ENCODE results near the gene SPRED3. TPM values are rescaled to one million over a fixed set of nuclear protein-coding genes. Genes with fewer than 3 reads are reported as not detected.

The SPRED3 gene
- total and polyA plus RNA-seq, 2 donors (not counting 1 experiment from before 2014, with no cell fraction given), result 1.1 to 1.7 TPM

- H3K4me2 ChIP-seq (replicated peaks; ENCODE audit: low read depth, low read length, poor library complexity, severe bottlenecking), result peak overlapping the region; percentile 97
- DNase-seq (no peak), ATAC-seq (ENCODE audit: low read depth) (peak; percentile 11)
- Mint-ChIP-seq H3K4me3 (peak overlapping the region; percentile 97), H3K9me3 (ENCODE audit: insufficient read depth) (no peaks in the 10 kb centered on the region), H3K27me3 (peaks cover 27% of the 10 kb centered on the region), H3K4me1 (peaks cover 31% of the 10 kb centered on the region), H3K27ac (peak overlapping the region; percentile 63)
- H3K79me2 ChIP-seq (ENCODE audit: control insufficient read depth, insufficient read depth, low read length), result no peaks in the 10 kb centered on the region
- ChIA-PET CTCF (interaction anchor here (0.7 to 2.3 kb wide), 3 partner anchors 16 to 51 kb away, joined by 3 to 20 read pairs (median 4); partner anchors contain the start of genes CATSPERG and FAM98C), POLR2A (interaction anchor here (0.8 to 2.5 kb wide), 4 partner anchors 11 to 16 kb away, joined by 3 to 11 read pairs (median 8); partner anchors contain the start of genes FAM98C and PSMD8)
- peaks cover 54% of the 10 kb centered on the region for H4K20me1 ChIP-seq (ENCODE audit: control insufficient read depth, insufficient read depth, low read length, poor library complexity, severe bottlenecking)
- TF ChIP-seq EZH2 (IDR thresholded peaks at IDR 0.05; ENCODE audit: borderline replicate concordance, insufficient read depth, low read depth, low read length, poor library complexity, severe bottlenecking), result no peak
- TF ChIP-seq, protein P1, sequence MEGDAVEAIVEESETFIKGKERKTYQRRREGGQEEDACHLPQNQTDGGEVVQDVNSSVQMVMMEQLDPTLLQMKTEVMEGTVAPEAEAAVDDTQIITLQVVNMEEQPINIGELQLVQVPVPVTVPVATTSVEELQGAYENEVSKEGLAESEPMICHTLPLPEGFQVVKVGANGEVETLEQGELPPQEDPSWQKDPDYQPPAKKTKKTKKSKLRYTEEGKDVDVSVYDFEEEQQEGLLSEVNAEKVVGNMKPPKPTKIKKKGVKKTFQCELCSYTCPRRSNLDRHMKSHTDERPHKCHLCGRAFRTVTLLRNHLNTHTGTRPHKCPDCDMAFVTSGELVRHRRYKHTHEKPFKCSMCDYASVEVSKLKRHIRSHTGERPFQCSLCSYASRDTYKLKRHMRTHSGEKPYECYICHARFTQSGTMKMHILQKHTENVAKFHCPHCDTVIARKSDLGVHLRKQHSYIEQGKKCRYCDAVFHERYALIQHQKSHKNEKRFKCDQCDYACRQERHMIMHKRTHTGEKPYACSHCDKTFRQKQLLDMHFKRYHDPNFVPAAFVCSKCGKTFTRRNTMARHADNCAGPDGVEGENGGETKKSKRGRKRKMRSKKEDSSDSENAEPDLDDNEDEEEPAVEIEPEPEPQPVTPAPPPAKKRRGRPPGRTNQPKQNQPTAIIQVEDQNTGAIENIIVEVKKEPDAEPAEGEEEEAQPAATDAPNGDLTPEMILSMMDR (IDR thresholded peaks at IDR 0.05), result no peak
- peak overlapping the region in 4 of 5 experiments; percentile 40 to 77 (median 48) for H3K4me3 ChIP-seq (ENCODE audit: control extremely low read depth in 1 of 5, extremely low read depth in 1 of 5, insufficient read depth in 1 of 5, low read depth in 2 of 5, low read length in 4 of 5)
- H3K27ac ChIP-seq (ENCODE audit: low read length in 2 of 2), result no peak overlapping the region
- WGBS (ENCODE audit: insufficient coverage), result 3% methylated on average over 36 of the region's 36 CpGs
- peaks cover 36% of the 10 kb centered on the region in 2 donors for H3K4me1 ChIP-seq (ENCODE audit: control insufficient read depth in 2 of 2, insufficient read depth in 2 of 2, low read length in 2 of 2)
- peaks cover 0 to 30% (median 0%) of the 10 kb centered on the region in 3 donors for H3K9me3 ChIP-seq (ENCODE audit: control extremely low read depth in 1 of 3, control insufficient read depth in 2 of 3, insufficient read depth in 1 of 3, low read length in 2 of 3)
- H3K9ac ChIP-seq (ENCODE audit: low read length), result peak overlapping the region; percentile 69
- peak overlapping the region; percentile 53 for H2AFZ ChIP-seq (ENCODE audit: insufficient read depth, low read depth, low read length, poor library complexity, severe bottlenecking)
- peaks cover 0 to 27% of the 10 kb centered on the region in 2 experiments for H3K36me3 ChIP-seq (replicated peaks in 1 of 2; ENCODE audit: control extremely low read depth in 1 of 2, control insufficient read depth in 1 of 2, extremely low read depth in 1 of 2, insufficient read depth in 2 of 2, low read length in 1 of 2)
- H3K27me3 ChIP-seq (replicated peaks in 1 of 4; ENCODE audit: control extremely low read depth in 1 of 4, control insufficient read depth in 3 of 4, insufficient read depth in 4 of 4, low read length in 3 of 4), result peaks cover 0 to 49% (median 21%) of the 10 kb centered on the region in 4 experiments
- intact Hi-C loops (cut with micrococcal nuclease), result loop anchor here (1.0 to 5.0 kb wide), 3 partner anchors 13 to 230 kb away; partner anchors contain the start of genes EIF3K, FAM98C, MAP4K1 and PSMD8
Measured at GRCh38 chr19:38386971-38387549, 1.4 kb upstream of the SPRED3 start.

Measured in B cell (primary cell).